ENCODE results near the gene RITA1. TPM values are rescaled to one million over a fixed set of nuclear protein-coding genes. Genes with fewer than 3 reads are reported as not detected.
A peak's percentile ranks its signal among the peaks of the same experiment; 100 is the strongest.

Gene RITA1
- total RNA-seq, 2 donors from 2014 or later = 14.2 to 23.9 TPM

DNA sequence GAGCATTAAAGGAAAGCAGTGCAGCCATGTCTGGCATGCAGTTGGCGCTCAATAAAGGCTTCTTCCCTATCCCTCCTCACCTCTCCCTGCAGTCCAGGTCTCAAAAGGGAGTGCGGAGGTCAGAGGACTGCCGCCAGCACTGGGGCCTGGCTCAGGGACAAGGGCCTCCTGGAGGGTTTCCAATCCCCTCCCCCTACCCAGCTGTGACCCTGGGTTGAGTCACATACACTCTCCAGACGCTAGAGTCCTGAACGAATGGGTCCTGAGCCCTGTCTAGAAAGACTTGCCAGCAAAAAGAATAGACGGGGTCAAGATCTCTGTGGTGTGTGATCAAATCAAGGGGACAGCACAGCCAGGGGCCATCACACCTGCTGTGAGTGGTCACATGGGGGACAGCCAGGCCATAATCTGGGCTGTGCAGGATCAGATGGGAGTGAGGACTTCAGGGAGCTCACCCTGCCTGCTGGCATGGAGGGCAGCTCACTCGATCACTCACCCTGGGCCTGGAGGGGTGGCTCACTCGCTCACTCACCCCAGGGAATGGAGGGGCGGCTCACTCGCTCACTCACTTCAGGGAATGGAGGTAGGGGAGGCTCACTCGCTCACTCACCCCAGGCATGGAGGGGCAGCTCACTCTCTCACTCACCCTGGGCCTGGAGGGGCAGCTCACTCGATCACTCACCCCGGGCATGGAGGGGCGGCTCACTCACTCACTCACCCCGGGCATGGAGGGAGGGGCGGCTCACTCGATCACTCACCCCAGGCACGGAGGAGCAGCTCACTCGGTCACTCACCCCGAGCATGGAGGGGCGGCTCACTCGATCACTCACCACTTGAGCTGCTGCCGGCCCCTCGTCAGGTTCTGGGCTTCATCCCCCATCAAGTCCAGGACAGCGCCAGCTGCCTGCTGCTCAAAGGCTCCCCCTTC is 23.2 kb upstream of the RITA1 start:
- Mint-ChIP-seq H3K4me1 (no peaks in the 10 kb centered on the region), H3K9me3 (no peaks in the 10 kb centered on the region), H3K36me3 (ENCODE audit: low read depth) (peaks cover 98% of the 10 kb centered on the region), H3K27ac (no peak overlapping the region), H3K27me3 (no peaks in the 10 kb centered on the region), H3K4me3 (no peak overlapping the region)
- ATAC-seq (replicated peaks) = no peak

DNA sequence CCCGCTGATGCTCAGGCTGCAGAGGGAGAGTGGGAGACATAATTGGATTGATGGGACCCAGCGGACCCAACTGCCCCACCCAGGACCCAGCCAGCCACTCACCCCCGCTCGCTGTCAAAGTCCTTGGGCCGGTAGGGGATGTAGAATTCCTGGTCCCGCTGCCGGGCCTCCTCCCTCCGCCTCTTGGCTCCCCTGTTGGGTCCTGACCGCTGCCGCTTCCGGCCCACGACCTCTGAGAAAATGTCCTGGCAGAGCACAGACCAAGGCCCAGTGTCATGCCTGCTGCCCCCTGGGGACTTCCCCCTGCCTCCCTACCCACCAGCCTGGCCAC is 22.5 kb upstream of the RITA1 start:
- ATAC-seq (replicated peaks) = no peak
- Mint-ChIP-seq H3K27ac (no peak overlapping the region), H3K4me3 (no peak overlapping the region), H3K4me1 (no peaks in the 10 kb centered on the region), H3K9me3 (no peaks in the 10 kb centered on the region), H3K27me3 (no peaks in the 10 kb centered on the region), H3K36me3 (ENCODE audit: low read depth) (peaks cover 95% of the 10 kb centered on the region)

DNA sequence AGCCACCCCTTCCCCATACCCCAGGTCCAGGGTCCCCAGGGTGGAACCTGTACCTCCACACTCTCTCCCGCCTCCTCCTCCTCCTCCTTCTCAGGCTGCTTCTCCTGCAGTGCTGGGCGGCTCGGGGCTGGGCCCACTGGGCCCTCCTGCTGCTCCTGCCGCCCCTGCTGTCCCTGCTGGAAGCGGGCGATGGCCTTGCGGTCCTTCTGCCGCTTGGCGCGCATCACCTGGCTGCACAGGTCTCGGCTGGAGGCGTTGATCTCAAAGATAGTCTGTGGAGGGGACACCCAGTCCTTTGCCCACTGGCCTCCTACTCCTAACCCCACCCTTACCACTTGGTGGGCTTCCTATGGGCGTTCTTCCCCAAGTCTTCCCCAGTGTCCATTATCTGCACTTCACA is 21.5 kb upstream of the RITA1 start:
- Mint-ChIP-seq H3K36me3 (ENCODE audit: low read depth) (peaks cover 95% of the 10 kb centered on the region), H3K4me3 (no peak overlapping the region), H3K27me3 (no peaks in the 10 kb centered on the region), H3K4me1 (no peaks in the 10 kb centered on the region), H3K27ac (no peak overlapping the region), H3K9me3 (no peaks in the 10 kb centered on the region)
- ATAC-seq (replicated peaks) = no peak

DNA sequence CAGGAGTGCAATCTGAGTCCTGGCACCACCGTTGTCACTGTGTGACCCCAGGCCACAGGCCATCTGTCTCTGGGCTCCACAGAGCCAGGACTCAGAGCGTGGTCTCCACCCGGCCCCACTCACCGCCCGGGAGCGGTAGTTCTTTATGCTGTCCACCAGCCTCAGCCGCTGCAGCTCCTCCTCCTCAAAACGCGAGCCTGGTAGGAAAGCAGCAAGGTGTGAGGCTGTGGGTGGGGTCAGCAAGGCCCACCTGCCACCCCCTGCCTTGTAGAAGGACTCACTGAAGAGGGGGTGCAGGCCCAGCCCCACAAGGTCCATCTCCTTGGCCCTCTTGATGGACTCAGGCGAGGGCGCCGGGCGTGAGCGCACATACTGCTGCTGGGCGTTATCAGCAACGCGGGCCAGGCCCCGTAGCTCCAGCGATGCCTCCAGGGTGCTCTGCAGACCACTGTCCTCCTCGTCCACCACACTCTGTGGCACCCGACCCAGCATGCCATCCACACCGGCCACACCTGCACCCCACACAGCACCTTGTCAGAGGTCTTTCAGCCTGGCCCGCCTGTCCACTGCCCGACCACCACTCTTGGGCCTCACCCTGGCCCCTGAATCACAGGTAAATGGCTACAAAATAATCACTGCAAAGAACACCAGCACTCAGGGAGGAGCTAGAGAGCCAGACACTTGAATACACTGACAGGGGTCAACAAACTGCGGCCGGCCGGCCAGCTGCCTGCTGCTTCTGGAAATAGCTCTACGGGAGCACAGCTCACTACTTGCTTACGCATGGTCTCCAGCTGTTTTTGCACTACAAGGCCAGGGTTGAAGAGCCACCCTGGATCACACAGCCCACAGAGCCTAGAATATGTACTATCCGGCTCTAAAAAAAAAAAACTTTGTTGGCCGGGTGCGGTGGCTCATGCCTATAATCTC is 19.7 kb upstream of the RITA1 start:
- no peaks in the 10 kb centered on the region for H3K4me1 Mint-ChIP-seq

DNA sequence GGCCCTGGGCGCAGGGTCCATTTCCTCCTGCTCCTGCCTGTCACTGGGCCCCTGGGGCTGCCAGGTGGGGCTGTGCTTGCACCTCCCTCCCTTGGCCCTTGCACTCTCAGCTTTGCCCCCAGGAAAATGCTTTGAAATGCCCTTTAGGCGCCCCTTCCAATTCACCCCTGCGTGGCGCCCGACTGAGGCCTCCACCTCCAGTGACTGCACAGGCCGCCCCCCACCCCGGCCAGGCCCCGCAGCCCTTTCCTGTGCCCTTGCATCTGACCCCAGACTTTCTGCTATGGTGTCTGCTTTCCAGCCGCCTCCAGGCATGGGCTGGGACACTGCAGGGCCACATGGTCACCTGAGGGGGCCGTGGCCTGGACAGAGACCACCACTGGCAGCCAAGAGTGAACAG is 17.7 kb upstream of the RITA1 start:
- H3K4me1 Mint-ChIP-seq = no peaks in the 10 kb centered on the region
- H3K36me3 Mint-ChIP-seq (ENCODE audit: low read depth) = peaks cover 95% of the 10 kb centered on the region
- no peak for ATAC-seq (replicated peaks)
- no peak overlapping the region for H3K4me3 Mint-ChIP-seq
- H3K27ac Mint-ChIP-seq = no peak overlapping the region
- no peaks in the 10 kb centered on the region for H3K27me3 Mint-ChIP-seq
- no peaks in the 10 kb centered on the region for H3K9me3 Mint-ChIP-seq

More for the DNA sequence above, 19.7 kb upstream of the RITA1 start:
- peaks cover 95% of the 10 kb centered on the region for H3K36me3 Mint-ChIP-seq (ENCODE audit: low read depth)
- H3K27ac Mint-ChIP-seq = no peak overlapping the region
- H3K9me3 Mint-ChIP-seq = no peaks in the 10 kb centered on the region
- no peak overlapping the region for H3K4me3 Mint-ChIP-seq
- no peak for ATAC-seq (replicated peaks)
- no peaks in the 10 kb centered on the region for H3K27me3 Mint-ChIP-seq

DNA sequence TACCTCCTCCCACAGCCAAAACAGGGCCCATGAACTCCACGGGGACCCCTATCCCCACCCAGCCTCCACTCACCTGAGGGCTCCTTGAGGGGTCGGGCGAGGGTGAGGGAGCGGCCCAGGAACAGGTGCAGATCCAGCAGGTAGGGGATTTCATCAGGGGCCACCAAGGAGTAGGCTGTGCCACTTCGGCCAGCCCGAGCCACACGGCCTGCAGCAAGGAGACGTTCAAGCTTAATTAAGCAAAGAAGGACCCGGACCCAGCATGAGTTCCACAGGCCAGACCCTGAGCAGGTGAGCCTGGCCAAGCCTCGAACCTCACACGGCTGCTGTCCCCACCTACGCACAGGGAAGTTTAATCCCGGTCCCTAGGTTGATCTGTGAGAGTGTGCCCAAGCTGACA is 15.8 kb upstream of the RITA1 start:
- no peaks in the 10 kb centered on the region for H3K4me1 Mint-ChIP-seq
- peaks cover 95% of the 10 kb centered on the region for H3K36me3 Mint-ChIP-seq (ENCODE audit: low read depth)
- no peak overlapping the region for H3K4me3 Mint-ChIP-seq
- ATAC-seq (replicated peaks) = no peak
- no peaks in the 10 kb centered on the region for H3K27me3 Mint-ChIP-seq
- no peaks in the 10 kb centered on the region for H3K9me3 Mint-ChIP-seq
- H3K27ac Mint-ChIP-seq = no peak overlapping the region

DNA sequence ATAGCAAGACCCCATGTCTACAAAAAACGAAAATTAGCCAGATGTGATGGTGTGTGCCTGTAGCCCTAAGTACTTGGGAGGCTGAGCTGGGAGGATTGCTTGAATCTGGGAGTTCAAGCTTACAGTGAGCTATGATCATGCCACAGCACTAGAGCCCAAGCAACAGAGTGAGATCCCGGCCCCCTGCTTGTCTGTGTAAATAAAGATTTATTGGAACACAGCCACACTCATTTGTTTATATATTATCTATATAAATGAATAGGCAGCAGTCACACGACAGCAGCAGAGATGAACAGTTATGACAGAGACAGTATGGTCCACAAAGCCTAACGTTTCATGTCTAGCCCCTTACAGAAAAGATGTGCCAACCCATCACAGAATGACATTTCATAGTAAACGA is 15.1 kb upstream of the RITA1 start:
- no peak overlapping the region for H3K27ac Mint-ChIP-seq
- no peaks in the 10 kb centered on the region for H3K4me1 Mint-ChIP-seq
- no peaks in the 10 kb centered on the region for H3K27me3 Mint-ChIP-seq
- peaks cover 96% of the 10 kb centered on the region for H3K36me3 Mint-ChIP-seq (ENCODE audit: low read depth)
- no peaks in the 10 kb centered on the region for H3K9me3 Mint-ChIP-seq
- H3K4me3 Mint-ChIP-seq = no peak overlapping the region
- no peak for ATAC-seq (replicated peaks)

DNA sequence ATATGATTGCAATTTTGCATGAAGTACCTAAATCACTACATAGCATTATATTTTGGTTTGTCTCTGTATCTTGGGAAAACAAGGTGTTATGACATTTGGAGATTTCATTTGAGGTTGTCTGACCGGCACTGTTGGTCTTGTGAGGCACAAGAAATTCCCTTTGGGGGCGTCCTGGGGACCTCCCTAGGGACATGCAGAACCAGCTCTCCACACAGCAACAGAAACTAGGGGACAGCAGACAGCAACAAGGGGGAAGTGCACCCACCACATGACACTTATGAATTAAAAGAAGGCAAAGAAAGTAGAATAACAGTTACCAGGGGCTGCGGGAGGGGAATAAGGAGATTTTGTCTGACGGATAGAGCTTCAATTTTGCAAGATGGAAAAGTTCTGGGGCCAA is 14.6 kb upstream of the RITA1 start:
- peaks cover 97% of the 10 kb centered on the region for H3K36me3 Mint-ChIP-seq (ENCODE audit: low read depth)
- H3K27ac Mint-ChIP-seq = no peak overlapping the region
- H3K4me3 Mint-ChIP-seq = no peak overlapping the region
- no peaks in the 10 kb centered on the region for H3K27me3 Mint-ChIP-seq
- no peaks in the 10 kb centered on the region for H3K9me3 Mint-ChIP-seq
- no peaks in the 10 kb centered on the region for H3K4me1 Mint-ChIP-seq
- ATAC-seq (replicated peaks) = no peak

DNA sequence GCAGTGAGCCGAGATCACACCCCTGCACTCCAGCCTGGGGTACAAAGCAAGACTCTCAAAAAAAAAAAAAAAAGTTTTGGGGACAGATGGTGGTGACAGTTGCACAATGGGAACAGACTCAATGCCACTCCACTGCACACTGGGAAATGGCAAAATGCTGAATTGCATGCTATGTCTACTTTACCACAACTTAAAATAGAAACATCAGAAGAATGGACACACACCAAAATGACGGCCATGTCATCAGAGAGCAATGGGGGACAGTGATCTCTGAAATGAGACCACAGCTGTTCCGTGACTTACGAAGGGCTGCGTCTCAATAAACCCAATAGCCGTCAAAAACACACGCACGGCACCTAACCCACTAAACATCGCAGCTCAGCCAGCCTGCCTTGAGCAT is 14.0 kb upstream of the RITA1 start:
- Mint-ChIP-seq H3K27me3 (no peaks in the 10 kb centered on the region), H3K36me3 (ENCODE audit: low read depth) (peaks cover 97% of the 10 kb centered on the region), H3K4me3 (no peak overlapping the region), H3K9me3 (no peaks in the 10 kb centered on the region), H3K4me1 (no peaks in the 10 kb centered on the region), H3K27ac (no peak overlapping the region)
- ATAC-seq (replicated peaks) = no peak

DNA sequence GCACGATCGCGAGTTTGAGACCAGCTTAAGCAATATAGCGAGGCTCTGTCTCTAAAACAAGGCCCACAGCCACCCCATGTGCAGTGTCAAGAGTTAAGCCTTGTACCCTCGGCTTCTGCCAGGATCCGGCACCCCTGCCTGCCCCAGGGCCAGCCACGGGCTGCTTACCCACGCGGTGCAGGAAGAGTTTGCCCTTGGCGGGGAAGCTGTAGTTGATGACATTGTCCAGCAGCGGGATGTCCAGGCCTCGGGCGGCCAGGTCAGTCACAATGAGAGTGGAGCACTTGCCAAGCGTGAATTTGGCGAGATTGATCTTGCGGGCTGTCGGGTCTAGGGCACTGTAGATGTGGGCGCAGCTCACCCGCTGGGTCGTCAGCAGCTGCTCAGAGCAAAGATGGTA is 13.3 kb upstream of the RITA1 start:
- H3K36me3 Mint-ChIP-seq (ENCODE audit: low read depth) = peaks cover 97% of the 10 kb centered on the region
- H3K27me3 Mint-ChIP-seq = no peaks in the 10 kb centered on the region
- no peaks in the 10 kb centered on the region for H3K4me1 Mint-ChIP-seq
- H3K9me3 Mint-ChIP-seq = no peaks in the 10 kb centered on the region
- no peak overlapping the region for H3K4me3 Mint-ChIP-seq
- no peak for ATAC-seq (replicated peaks)
- no peak overlapping the region for H3K27ac Mint-ChIP-seq

DNA sequence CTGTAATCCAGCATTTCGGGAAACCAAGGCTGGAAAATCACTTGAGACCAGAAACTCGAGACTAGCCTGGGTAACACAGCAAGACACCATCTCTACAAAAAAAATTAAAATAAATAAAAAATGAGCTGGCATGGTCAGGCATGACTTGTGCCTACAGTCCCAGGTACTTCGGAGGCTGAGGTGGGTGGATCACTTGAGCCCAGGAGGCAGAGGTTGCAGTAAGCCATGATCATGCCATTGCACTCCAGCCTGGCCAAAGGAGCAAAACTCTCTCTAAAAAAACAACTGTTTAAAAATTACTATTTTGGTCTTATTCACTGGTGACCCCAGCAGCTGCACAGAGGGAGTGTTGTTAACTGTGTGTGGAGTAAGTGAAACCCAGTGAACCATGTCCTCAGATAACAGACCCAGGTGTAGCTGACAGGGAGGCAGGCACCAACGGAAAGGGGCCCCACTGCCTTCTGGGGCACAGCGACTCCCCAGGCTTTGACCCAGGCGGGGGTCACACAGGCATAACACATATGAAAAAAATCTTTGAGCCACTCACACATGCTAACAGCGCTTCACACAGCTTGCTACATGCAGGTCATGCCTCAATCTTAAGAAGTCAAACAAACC is 12.3 kb upstream of the RITA1 start:
- Mint-ChIP-seq H3K27ac (no peak overlapping the region), H3K9me3 (no peaks in the 10 kb centered on the region), H3K4me3 (no peak overlapping the region), H3K4me1 (no peaks in the 10 kb centered on the region), H3K36me3 (ENCODE audit: low read depth) (peaks cover 100% of the 10 kb centered on the region), H3K27me3 (no peaks in the 10 kb centered on the region)
- ATAC-seq (replicated peaks) = no peak

DNA sequence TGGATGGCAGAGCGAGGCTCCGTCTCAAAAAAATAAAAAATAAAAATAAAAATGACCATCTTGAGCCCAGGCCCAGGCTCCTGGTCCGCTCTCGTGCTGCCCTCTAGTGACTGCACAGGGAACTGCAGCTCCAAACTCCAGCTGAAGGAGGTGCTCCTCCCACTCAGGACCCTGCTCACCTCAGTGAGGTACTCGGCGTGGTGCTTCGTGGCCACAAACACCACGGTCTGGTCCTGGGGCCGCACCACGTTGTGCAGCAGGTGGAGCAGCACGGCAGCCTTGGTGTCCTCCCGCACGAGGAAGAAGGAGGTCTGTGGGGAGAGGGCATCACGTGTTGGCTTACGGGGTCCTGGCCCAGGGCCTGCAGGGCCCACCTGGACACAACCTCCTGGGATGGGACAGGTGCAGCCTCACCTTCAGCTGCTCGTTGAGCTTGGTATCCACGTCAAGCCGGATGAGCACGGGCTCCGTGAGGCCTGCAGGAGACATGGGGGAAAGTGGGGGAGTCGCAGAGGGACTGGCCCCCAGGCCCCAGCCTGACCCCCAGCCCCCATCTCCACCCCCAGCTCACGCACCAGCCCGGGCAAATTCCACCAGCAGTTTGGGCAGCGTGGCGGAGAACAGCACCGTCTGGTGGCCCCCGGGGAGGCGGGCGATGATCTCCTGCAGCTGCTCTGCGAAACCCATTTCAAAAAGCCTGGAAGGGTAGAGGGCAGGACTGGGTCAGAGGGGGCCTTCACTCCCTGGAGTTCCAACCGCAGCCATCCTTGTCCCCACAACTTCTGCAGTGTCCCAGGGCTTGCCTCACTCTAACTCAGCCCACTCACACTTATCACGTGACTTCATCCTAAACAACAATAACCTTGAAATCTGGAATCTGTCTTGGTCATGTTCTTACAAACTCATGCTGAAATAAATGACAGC is 10.8 kb upstream of the RITA1 start:
- Mint-ChIP-seq H3K27me3 (no peaks in the 10 kb centered on the region), H3K4me3 (no peak overlapping the region), H3K27ac (no peak overlapping the region), H3K4me1 (no peaks in the 10 kb centered on the region), H3K36me3 (ENCODE audit: low read depth) (peaks cover 100% of the 10 kb centered on the region), H3K9me3 (no peaks in the 10 kb centered on the region)
- peak; percentile 81 for ATAC-seq (replicated peaks)

DNA sequence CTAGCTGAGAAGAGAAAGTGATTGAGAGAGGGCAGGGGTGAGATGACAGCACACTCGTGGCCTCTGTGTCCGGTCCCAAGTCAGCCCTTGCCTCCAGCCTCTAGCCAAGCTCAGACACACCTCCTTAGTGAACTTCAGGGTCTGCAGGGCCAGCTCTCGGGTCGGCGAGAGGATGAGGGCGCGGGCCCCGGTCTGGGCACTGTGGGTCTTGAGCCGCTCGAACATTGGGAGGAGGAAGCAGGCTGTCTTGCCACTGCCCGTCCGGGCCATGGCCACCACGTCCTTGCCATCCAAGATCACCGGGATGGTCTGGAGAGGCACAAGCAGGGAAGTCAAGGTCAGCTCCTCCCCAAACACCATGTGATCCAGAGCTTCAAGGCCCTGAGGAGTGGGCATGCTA is 6.5 kb upstream of the RITA1 start:
- Mint-ChIP-seq H3K4me1 (peaks cover 4% of the 10 kb centered on the region), H3K27me3 (no peaks in the 10 kb centered on the region), H3K4me3 (no peak overlapping the region), H3K27ac (no peak overlapping the region), H3K36me3 (ENCODE audit: low read depth) (peaks cover 98% of the 10 kb centered on the region), H3K9me3 (no peaks in the 10 kb centered on the region)
- no peak for ATAC-seq (replicated peaks)

DNA sequence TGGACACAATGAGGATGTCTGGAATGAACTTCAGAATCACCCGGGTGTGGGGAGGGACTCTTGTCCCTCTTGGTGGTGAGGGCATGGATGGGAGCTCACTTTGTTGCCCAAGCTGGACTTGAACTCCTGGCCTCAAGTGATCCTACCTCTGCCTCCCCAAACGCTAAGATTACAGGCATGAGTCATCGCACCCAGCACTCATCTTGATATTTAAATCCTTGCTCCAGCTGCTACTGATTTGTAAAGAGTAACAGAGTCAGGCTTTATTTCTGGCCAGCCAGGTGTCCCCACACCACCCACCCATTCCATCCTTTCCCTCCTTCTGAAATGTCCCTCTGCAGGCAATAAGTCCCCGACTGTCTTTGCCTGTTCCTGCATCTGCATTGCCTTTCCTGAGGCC is 5.2 kb upstream of the RITA1 start:
- H3K9me3 Mint-ChIP-seq = no peaks in the 10 kb centered on the region
- H3K4me3 Mint-ChIP-seq = no peak overlapping the region
- H3K4me1 Mint-ChIP-seq = peaks cover 4% of the 10 kb centered on the region
- H3K36me3 Mint-ChIP-seq (ENCODE audit: low read depth) = peaks cover 85% of the 10 kb centered on the region
- H3K27ac Mint-ChIP-seq = peak overlapping the region; percentile 17
- no peaks in the 10 kb centered on the region for H3K27me3 Mint-ChIP-seq
- ATAC-seq (replicated peaks) = no peak
